NCI-H2171 treated with DMSO at 0.1 percent for 48 hours (cell line): ENCODE data around the gene STXBP4.

Experiments used
- DNase-seq: peaks from one replicate; lab custom pipeline; 2025; lab: John Stamatoyannopoulos, UW

STXBP4 gene

DNA sequence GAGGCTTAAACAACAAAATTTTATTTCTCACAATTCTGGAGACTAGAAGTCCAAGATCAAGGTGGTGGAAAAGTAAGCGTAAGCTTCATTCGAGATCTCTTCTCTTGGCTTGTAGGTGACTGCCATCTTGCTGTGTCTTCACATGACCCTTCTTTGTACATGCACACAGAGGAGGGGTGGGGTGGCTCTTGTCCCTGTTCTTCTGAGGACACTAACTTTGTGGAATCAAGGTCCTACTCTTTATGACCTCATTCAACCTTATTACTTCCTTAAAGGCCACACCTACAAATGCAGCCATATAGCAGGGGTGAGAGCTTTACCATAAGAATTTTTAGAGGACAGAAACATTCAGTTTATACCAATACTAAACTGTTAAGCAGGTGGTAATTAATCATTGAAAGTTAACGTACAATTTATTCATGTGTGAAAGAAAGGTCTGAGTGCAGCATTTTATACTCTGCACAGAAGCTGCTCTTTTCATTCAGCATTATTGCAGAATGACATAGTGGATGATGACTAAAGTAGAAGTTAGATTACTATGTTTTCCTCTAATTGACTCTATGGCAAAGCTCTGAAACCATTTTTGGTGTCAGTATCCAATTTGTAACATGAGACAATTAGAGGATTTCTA is 156.3 kb downstream of the STXBP4 start:
- peak; percentile 13 for DNase-seq

DNA sequence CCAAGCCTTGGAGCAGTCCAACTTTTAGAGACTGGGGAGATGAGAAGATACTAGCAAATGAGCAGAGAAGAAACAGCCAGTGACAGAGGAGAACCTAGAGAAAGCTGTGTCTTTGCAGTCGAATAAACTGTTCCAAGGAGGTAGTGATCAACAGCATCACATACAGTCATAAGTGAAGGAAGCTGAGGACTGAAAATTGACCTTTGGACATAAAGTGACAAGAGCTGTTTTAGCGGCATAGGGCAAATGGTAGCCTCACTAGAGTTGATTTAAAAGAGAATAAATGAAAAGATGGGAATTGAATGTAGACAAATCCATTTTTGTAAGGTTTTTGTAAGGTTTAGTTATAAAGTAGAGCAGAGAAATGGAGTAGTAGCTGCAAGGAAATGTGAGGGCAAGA is 165.0 kb downstream of the STXBP4 start:
- no peak for DNase-seq

- no peak for DNase-seq
These were observed 166.1 kb downstream of the STXBP4 start for GRCh38 chr17:55134486-55135157.

GRCh38 chr17:55140809-55141208 is 172.2 kb downstream of the STXBP4 start:
- DNase-seq, result no peak

DNA sequence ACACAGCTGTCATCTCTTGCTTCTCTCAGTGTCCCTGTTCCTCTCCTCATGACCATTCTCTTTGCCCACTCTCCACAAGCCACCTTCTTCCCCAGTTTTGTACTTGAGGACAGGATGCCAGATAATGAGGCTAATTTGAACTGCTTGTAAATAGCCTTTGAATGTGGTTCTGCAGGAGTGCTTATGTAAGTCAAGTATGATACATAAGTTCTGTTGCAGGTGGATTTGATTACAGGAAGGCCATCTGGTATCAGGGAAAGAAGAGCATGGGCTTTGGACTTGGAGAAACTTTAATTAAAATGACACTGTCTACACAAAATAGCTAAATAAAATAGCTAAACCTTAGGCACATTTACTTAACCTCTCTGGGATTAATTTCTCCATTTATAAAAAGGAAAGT is 176.0 kb downstream of the STXBP4 start:
- DNase-seq, result peak; percentile 71

- no peak for DNase-seq
These were observed 180.9 kb downstream of the STXBP4 start for GRCh38 chr17:55149485-55149884.

GRCh38 chr17:55152236-55152635 is 183.7 kb downstream of the STXBP4 start:
- DNase-seq, result no peak

DNA sequence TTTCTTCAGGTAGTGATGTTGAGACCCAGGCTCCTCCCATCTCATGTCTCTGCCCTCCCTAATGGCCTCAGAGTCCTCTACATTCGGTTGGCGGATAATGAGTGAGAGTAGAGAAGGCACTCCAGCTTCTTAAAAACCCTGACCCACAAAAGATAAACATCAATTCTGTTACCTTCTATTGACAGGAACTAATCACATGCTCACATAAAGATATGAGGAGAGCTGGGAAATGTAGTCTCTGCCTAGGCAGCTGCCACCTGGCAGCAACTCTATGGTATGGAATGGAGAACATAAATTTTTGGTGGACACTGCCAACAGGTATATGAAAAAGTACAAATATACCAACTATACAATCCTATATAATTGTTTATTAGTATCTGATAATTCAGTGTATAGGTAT is 185.5 kb downstream of the STXBP4 start:
- DNase-seq, result no peak

- no peak for DNase-seq
These were observed 187.4 kb downstream of the STXBP4 start for GRCh38 chr17:55155856-55156560.

GRCh38 chr17:55157165-55157564 is 188.6 kb downstream of the STXBP4 start:
- peak; percentile 74 for DNase-seq

- no peak for DNase-seq
These were observed 189.9 kb downstream of the STXBP4 start for GRCh38 chr17:55158439-55158838.

DNA sequence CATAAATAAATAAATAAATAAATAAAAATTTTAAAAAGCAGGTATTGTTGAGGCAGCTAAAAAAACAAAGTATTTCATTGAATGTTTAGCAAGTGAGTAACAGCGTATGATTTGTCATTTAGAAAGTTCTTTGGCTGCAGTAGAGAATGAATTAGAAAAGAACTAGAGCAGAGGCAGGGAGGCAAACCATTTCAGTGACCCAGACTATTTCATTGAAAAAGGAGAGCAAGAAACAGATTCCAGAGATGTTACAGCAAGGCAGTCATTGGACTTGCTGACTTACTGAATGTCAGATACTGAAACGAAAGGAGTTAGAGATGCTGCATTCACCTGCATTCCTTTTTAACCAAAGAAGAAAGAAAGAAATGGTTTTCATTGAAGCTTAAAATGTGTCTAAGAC is 190.7 kb downstream of the STXBP4 start:
- DNase-seq, result no peak

GRCh38 chr17:55160501-55160900 is 191.9 kb downstream of the STXBP4 start:
- no peak for DNase-seq

GRCh38 chr17:55161935-55162555 is 193.5 kb downstream of the STXBP4 start:
- no peak for DNase-seq

GRCh38 chr17:55162556-55162946 is 194.0 kb downstream of the STXBP4 start:
- DNase-seq, result no peak

- no peak for DNase-seq
These were observed 194.8 kb downstream of the STXBP4 start for GRCh38 chr17:55163408-55163807.

DNA sequence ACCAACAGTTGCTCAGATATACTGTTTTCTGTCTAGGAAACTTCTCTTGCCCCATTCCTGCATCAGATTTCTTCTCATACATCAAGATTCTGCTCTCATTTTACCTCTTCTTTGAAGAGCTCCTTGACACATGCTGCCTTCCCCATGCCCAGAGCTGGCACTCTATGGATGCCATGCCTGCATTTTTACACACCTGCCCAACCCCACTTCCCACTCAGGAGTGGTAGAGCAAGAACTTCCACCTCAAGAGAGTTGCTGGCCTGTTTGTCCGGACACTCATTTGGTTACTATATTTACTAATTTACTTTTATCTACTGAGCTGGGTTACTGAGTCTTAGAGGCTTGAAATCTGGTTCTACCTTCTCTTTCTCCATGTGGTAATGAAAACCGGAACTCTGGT is 197.9 kb downstream of the STXBP4 start:
- no peak for DNase-seq

DNA sequence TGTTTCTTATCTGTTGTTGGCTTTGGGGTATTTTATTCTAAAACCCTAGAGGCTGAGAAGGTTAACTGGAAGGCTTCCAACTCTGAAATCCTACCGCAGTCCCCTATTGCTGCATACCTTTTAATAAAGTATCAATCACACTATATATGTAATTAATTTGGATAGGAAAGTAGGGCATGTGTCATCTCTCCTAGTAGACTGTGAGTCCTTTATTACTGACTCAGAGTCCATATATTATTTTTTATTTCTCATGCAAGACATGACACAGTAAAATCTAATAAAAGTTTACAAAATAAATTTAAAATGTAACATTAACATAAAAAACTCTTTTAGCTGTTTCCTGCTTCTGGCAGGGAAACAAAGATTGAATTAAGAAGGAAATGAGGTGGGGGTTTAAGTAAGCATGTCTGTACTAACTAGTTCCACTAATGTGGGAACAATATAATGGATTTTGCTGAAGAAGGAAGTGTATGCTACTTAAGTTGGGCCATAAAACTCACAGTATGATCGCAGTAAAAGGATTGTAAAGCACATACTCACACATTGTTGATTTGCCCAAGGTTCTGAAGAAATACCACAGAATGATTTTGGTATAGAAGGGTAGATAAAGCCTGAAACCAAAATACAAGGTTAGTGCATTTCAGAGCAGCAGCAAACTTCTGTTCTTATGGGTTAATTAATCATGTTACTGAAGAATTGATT is 198.6 kb downstream of the STXBP4 start:
- DNase-seq, result no peak

- no peak for DNase-seq
These were observed 200.6 kb downstream of the STXBP4 start for GRCh38 chr17:55168958-55169687.

- DNase-seq, result no peak
These were observed 203.2 kb downstream of the STXBP4 start for GRCh38 chr17:55171634-55172328.

DNA sequence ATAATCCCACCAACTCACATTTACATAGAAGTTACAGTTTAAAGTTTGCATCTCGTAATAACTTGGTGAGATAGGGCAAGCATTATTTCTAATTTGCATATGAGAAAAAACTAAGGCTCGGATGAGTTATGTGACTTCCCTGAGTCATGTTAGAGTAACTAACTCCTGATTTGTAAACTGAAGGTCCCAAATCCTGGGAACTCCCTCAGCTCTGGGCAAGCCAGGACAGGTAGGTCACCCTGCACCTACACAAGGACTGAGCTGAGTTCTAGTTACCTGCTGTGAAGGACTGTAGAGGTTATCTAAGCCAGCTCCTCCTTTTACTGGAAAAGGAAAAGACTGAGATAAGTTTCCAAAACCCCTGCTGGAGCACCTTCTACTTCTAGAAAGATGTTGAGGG is 204.0 kb downstream of the STXBP4 start:
- peak; percentile 16 for DNase-seq
